ENCODE data around the gene NXF1.

DNA sequence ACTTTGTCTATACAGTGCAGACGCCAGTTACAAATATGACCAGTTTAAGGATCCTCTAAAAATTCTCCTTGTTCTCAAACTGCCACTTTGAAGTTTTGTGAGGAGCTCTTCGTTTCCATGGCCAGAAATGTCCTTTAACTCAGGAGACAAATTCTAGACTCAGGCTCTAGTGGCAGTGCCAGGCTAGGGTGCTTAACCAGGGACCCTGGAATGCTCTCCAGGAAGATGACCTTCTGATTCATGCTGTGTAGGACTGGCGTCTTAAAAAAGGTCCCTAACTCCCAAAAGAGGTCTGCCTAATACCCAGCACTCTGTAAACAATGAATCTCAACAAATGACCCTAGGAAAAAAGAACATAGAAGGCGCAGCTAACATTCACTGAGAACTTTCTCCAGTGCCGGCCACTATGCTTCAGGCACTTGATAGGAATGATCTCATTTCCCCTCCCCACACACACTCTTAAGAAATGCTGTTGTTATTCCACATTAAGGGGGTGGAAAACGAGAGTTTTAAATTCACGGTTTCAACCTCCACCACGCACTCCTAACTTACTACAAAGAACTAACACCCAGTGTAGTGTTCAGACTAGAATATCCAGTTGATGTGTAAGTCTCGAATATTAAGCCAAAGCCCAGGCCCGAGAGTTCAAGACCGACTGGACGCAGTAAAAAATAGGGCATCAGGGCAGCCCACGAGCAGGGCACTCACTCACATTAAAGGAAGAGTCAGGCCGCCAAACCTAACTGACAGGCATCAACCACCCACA is 747 bp downstream of the NXF1 start:
- TF ChIP-seq POLR2AphosphoS5 (IDR thresholded peaks at IDR 0.05) (no peak), POLR2A (IDR thresholded peaks at IDR 0.05) (no peak)
- TF ChIP-seq, protein P1, sequence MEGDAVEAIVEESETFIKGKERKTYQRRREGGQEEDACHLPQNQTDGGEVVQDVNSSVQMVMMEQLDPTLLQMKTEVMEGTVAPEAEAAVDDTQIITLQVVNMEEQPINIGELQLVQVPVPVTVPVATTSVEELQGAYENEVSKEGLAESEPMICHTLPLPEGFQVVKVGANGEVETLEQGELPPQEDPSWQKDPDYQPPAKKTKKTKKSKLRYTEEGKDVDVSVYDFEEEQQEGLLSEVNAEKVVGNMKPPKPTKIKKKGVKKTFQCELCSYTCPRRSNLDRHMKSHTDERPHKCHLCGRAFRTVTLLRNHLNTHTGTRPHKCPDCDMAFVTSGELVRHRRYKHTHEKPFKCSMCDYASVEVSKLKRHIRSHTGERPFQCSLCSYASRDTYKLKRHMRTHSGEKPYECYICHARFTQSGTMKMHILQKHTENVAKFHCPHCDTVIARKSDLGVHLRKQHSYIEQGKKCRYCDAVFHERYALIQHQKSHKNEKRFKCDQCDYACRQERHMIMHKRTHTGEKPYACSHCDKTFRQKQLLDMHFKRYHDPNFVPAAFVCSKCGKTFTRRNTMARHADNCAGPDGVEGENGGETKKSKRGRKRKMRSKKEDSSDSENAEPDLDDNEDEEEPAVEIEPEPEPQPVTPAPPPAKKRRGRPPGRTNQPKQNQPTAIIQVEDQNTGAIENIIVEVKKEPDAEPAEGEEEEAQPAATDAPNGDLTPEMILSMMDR (IDR thresholded peaks at IDR 0.05 in 8 of 11, conservative IDR thresholded peaks at IDR 0.05 in 3 of 11), result no peak

All from spleen (tissue), 7 donors.